G401.6 (cell line): ENCODE measurements around the gene TMEM40.
"Not testable (repeated sequence)": the region's sequence is repeated elsewhere in the genome, so short reads cannot be mapped to it uniquely, and the experiment has no call there.

ENCODE experiments used
- FAIRE-seq: peaks from 2 replicates; lab custom pipeline; 2012; peaks lifted over from hg19 to GRCh38; lab: Jason Lieb, UNC

The TMEM40 gene

GRCh38 chr3:12750658-12751071 lies 8.4 kb downstream of the TMEM40 start:
- FAIRE-seq = no peak

GRCh38 chr3:12750223-12750622 lies 8.8 kb downstream of the TMEM40 start:
- no peak for FAIRE-seq

GRCh38 chr3:12748477-12748876 lies 10.6 kb downstream of the TMEM40 start:
- FAIRE-seq = no peak

GRCh38 chr3:12746419-12746818 lies 12.6 kb downstream of the TMEM40 start:
- FAIRE-seq = no peak

GRCh38 chr3:12744326-12744725 lies 14.7 kb downstream of the TMEM40 start:
- FAIRE-seq = no peak

- FAIRE-seq = no peak
These were observed 15.5 kb downstream of the TMEM40 start for GRCh38 chr3:12743583-12743982.

GRCh38 chr3:12742330-12743107 lies 16.5 kb downstream of the TMEM40 start:
- FAIRE-seq = no peak

- no peak for FAIRE-seq
These were observed 17.9 kb downstream of the TMEM40 start for GRCh38 chr3:12741209-12741608.

- FAIRE-seq = no peak
These were observed 21.2 kb downstream of the TMEM40 start for GRCh38 chr3:12737833-12738232.

GRCh38 chr3:12737319-12737718 lies 21.7 kb downstream of the TMEM40 start:
- FAIRE-seq = no peak

GRCh38 chr3:12734960-12735359 lies 24.1 kb downstream of the TMEM40 start:
- no peak for FAIRE-seq

GRCh38 chr3:12733566-12733965 lies 25.5 kb downstream of the TMEM40 start:
- no peak for FAIRE-seq

GRCh38 chr3:12730506-12731242 lies 28.4 kb downstream of the TMEM40 start:
- no peak for FAIRE-seq

- no peak for FAIRE-seq
These were observed 29.9 kb downstream of the TMEM40 start for GRCh38 chr3:12729051-12729651.

- no peak for FAIRE-seq
These were observed 31.1 kb downstream of the TMEM40 start for GRCh38 chr3:12727937-12728336.

GRCh38 chr3:12727481-12727880 lies 31.6 kb downstream of the TMEM40 start:
- FAIRE-seq = no peak

- FAIRE-seq = no peak
These were observed 33.6 kb downstream of the TMEM40 start for GRCh38 chr3:12725436-12725835.

- no peak for FAIRE-seq
These were observed 34.3 kb downstream of the TMEM40 start for GRCh38 chr3:12724794-12725193.

GRCh38 chr3:12723362-12723761 lies 35.7 kb downstream of the TMEM40 start:
- FAIRE-seq = not testable (repeated sequence)

- FAIRE-seq = no peak
These were observed 36.8 kb downstream of the TMEM40 start for GRCh38 chr3:12722226-12722625.

GRCh38 chr3:12719984-12720898 lies 38.8 kb downstream of the TMEM40 start:
- peak; percentile 91 for FAIRE-seq

GRCh38 chr3:12719541-12719940 lies 39.5 kb downstream of the TMEM40 start:
- no peak for FAIRE-seq
